Measurements from ENCODE around the gene SOX30.

GRCh38 chr5:157670662-157671591 is 18.7 kb upstream of the SOX30 start, which contains the start of gene C5orf52:
- TF ChIP-seq CTCF (IDR thresholded peaks at IDR 0.05; ENCODE audit: low read depth, low read length) (no peak), EZH2phosphoT487 (IDR thresholded peaks at IDR 0.05; ENCODE audit: low read depth) (no peak)

Measured in OCI-LY3 (cell line).